Mucosa of descending colon (tissue), 3 donors: Measurements from ENCODE around the gene CD300LF. TPM values are rescaled to one million over a fixed set of nuclear protein-coding genes. Genes with fewer than 3 reads are reported as not detected.

ENCODE experiments used
- ATAC-seq: fragments of 200-7000 bp; cut with Tn5 transposase; one replicate; pipeline ENCODE4 v1.9.1; 2020; ENCODE audit warnings: mild to moderate bottlenecking, moderate library complexity
- DNase-seq, 3 donors: peaks; one replicate each; pipeline ENCODE4 v3.0.0-alpha.2; 2020
- H3K36me3 ChIP-seq: fragments of 200-600 bp; one replicate; pipeline ENCODE4 v1.8.0; 2021; ENCODE audit warnings: low read depth, mild to moderate bottlenecking
- H3K4me1 ChIP-seq: fragments of 200-600 bp; one replicate; pipeline ENCODE4 v1.8.0; 2021; ENCODE audit warnings: low read depth, mild to moderate bottlenecking
- H3K4me3 ChIP-seq: fragments of 200-600 bp; one replicate; pipeline ENCODE4 v1.8.0; 2021; ENCODE audit warnings: mild to moderate bottlenecking
- H3K9me3 ChIP-seq: fragments of 200-600 bp; one replicate; pipeline ENCODE4 v1.8.0; 2021; ENCODE audit warnings: mild to moderate bottlenecking
- CTCF ChIP-seq: fragments of 200-600 bp; IDR thresholded peaks from one replicate; pipeline ENCODE4 v1.8.0; 2022; ENCODE audit warnings: antibody characterized with exemption, mild to moderate bottlenecking
- intact Hi-C, 2 donors: fragments of 100-400 bp; cut with DNase I in 1 of 2; cut with micrococcal nuclease in 1 of 2; formaldehyde crosslinking; loops; one replicate each; pipeline versions ENCODE4 v1.11.0 to v1.11.1; 2022; cut with DNase I, micrococcal nuclease
- total RNA-seq, 3 donors: library from RNA; stranded (reverse); fragmentation: NEBNext Ultra II Directional in 2 of 3; extraction: Animal tissue kit (Norgen Biotek cat#: 25700) in 2 of 3; gene quantifications; one replicate each; pipeline versions ENCODE4 v1.2.1 to v1.2.4, GENCODE V29; 2021 to 2023
- donor health status: DM: no; HTN: no; CAD: no; lungs with moderate emphysema.
- donor health status: DM: no; HTN: no; CAD: no.
- donor health status: DM: no; HTN: yes; CAD: no.

Gene CD300LF
- total RNA-seq, 3 donors from 2014 or later, result 2.0 TPM

GRCh38 chr17:74697515-74697914, 15.2 kb downstream of the CD300LF start:
- H3K36me3 ChIP-seq, result no peaks in the 10 kb centered on the region
- no peak for TF ChIP-seq CTCF
- ATAC-seq, result peak; percentile 27
- DNase-seq, result no peak
- H3K4me3 ChIP-seq, result no peak overlapping the region
- intact Hi-C loops, result no loop called here
- no peaks in the 10 kb centered on the region for H3K9me3 ChIP-seq
- H3K4me1 ChIP-seq, result no peaks in the 10 kb centered on the region

- Histone ChIP-seq H3K4me1 (no peaks in the 10 kb centered on the region), H3K36me3 (no peaks in the 10 kb centered on the region), H3K9me3 (no peaks in the 10 kb centered on the region), H3K4me3 (no peak overlapping the region)
- intact Hi-C loops, result no loop called here
- ATAC-seq (no peak), DNase-seq (no peak)
- TF ChIP-seq CTCF, result no peak
These were observed 17.1 kb downstream of the CD300LF start for GRCh38 chr17:74695629-74696028.

GRCh38 chr17:74694081-74694480, 18.6 kb downstream of the CD300LF start:
- intact Hi-C loops, result no loop called here
- H3K36me3 ChIP-seq, result no peaks in the 10 kb centered on the region
- H3K9me3 ChIP-seq, result no peaks in the 10 kb centered on the region
- H3K4me3 ChIP-seq, result no peak overlapping the region
- DNase-seq, result no peak
- no peaks in the 10 kb centered on the region for H3K4me1 ChIP-seq
- ATAC-seq, result no peak
- no peak for TF ChIP-seq CTCF

GRCh38 chr17:74691151-74691550, 21.6 kb downstream of the CD300LF start:
- Histone ChIP-seq H3K36me3 (no peaks in the 10 kb centered on the region), H3K9me3 (no peaks in the 10 kb centered on the region), H3K4me3 (no peak overlapping the region), H3K4me1 (no peaks in the 10 kb centered on the region)
- intact Hi-C loops, result no loop called here
- DNase-seq (no peak), ATAC-seq (no peak)
- TF ChIP-seq CTCF, result no peak

GRCh38 chr17:74690409-74690825, 22.3 kb downstream of the CD300LF start:
- peak in 1 of 3 donors; percentile 23 for DNase-seq
- Histone ChIP-seq H3K36me3 (no peaks in the 10 kb centered on the region), H3K9me3 (no peaks in the 10 kb centered on the region), H3K4me3 (no peak overlapping the region), H3K4me1 (no peaks in the 10 kb centered on the region)
- peak; percentile 65 for ATAC-seq
- TF ChIP-seq CTCF, result no peak
- intact Hi-C loops, result no loop called here

GRCh38 chr17:74687886-74688285, 24.8 kb downstream of the CD300LF start:
- ATAC-seq (no peak), DNase-seq (no peak)
- TF ChIP-seq CTCF, result no peak
- Histone ChIP-seq H3K4me1 (no peaks in the 10 kb centered on the region), H3K4me3 (no peak overlapping the region), H3K36me3 (no peaks in the 10 kb centered on the region), H3K9me3 (no peaks in the 10 kb centered on the region)
- intact Hi-C loops, result no loop called here
